ENCODE measurements around the gene PIP5K1C.

PIP5K1C gene

DNA sequence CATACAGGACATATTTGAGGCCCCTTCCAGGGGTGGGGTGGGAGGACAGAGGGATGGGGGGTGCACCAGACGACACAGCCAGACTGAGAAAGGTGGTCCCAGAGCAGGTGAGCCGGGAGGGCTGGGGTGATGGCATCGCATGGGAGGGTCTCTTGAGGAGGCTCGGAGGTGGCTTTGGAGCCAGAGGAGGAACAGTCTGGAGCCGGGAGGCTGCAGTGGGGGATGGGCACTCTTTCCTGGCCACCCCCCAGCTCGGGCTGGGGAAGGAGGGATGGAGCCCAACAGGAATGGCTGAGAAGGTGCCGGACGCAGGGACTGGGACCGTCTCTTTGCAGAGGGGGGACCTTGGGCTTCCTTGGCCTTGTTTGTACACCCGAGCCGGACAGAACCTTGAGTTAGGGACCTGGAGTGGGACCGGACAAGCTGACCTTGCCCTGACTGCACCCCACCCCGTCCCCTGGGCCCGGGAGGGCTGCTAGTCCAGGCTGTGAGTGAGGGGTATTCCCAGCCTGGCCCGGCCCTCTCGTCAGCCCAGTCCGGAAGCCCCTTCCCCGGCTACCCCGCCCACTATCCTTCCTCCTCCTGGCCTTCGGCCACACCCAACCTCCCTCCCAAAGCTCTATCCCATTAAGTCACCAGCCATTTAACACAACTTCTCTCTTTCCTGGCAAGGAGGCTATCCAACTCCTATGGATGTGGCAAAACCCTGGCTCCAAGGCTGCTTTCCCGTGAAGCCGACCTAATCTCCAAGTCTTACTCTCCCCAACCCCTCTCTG lies 92.8 kb downstream of the PIP5K1C start:
- Histone ChIP-seq H3K4me3 (ENCODE audit: low read depth in 1 of 2, low read length in 2 of 2) (no peak overlapping the region), H3K9ac (ENCODE audit: low read depth, low read length) (no peak overlapping the region), H3K4me1 (ENCODE audit: insufficient read depth, low read length) (no peaks in the 10 kb centered on the region), H2AFZ (ENCODE audit: low read depth, low read length) (no peak overlapping the region), H3K27me3 (ENCODE audit: insufficient read depth, low read length, poor library complexity) (no peaks in the 10 kb centered on the region), H4K20me1 (ENCODE audit: insufficient read depth, low read length) (no peaks in the 10 kb centered on the region), H3K4me2 (ENCODE audit: insufficient read depth, low read length) (no peak overlapping the region), H3K36me3 (ENCODE audit: insufficient read depth, low read length) (peaks cover 21% of the 10 kb centered on the region), H3K9me3 (ENCODE audit: insufficient read depth, low read length, severe bottlenecking) (no peaks in the 10 kb centered on the region), H3K79me2 (ENCODE audit: insufficient read depth, low read length) (no peaks in the 10 kb centered on the region), H3K27ac (ENCODE audit: low read length) (no peak overlapping the region)
- DNase-seq = no peak
- TF ChIP-seq EZH2 (IDR thresholded peaks at IDR 0.05; ENCODE audit: borderline replicate concordance, low read depth, low read length, severe bottlenecking) = no peak
- TF ChIP-seq, protein P1, sequence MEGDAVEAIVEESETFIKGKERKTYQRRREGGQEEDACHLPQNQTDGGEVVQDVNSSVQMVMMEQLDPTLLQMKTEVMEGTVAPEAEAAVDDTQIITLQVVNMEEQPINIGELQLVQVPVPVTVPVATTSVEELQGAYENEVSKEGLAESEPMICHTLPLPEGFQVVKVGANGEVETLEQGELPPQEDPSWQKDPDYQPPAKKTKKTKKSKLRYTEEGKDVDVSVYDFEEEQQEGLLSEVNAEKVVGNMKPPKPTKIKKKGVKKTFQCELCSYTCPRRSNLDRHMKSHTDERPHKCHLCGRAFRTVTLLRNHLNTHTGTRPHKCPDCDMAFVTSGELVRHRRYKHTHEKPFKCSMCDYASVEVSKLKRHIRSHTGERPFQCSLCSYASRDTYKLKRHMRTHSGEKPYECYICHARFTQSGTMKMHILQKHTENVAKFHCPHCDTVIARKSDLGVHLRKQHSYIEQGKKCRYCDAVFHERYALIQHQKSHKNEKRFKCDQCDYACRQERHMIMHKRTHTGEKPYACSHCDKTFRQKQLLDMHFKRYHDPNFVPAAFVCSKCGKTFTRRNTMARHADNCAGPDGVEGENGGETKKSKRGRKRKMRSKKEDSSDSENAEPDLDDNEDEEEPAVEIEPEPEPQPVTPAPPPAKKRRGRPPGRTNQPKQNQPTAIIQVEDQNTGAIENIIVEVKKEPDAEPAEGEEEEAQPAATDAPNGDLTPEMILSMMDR (IDR thresholded peaks at IDR 0.05; ENCODE audit: borderline replicate concordance, extremely low read depth, low read length, poor library complexity, severe bottlenecking) = no peak
- ATAC-seq (ENCODE audit: insufficient read depth, low read depth) = no peak

DNA sequence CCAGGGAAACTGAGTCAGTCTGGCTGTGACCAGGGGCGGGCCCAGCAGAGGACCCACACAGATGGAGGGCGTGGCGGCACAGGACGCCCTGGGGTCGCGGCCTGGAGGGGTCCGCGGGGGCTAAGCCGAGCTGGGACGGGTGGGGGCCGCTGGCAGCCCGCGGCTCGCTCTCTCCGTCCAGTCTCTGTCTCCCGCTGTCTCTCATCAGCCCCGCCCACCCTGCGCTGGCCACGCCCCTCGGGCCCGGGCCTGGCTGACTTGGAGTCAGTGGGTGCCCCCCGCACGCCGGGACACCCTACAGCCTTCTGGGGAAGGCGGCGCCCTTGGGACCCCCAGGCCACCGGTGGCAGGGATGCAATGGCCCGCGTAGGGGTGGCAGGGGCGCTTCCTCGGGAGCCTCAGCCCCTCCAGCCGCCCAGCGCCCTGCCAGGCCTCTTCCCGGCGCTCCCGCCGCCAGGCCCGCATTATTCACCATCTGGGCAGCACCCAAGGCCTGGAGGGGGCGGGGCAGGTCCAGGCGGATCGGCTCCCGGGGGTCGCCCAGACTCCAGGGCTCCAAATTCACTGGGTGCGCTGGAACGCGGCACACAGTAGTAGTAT lies 93.5 kb downstream of the PIP5K1C start, which contains the start of gene TBXA2R:
TSS of gene TBXA2R (minus strand) at position 186 of the 600 bp plus-strand sequence. CDS start 6,241 bp downstream, outside the sequence.
- Histone ChIP-seq H2AFZ (ENCODE audit: low read depth, low read length) (no peak within 1 kb of the TSS), H4K20me1 (ENCODE audit: insufficient read depth, low read length) (no peaks in the 10 kb centered on the region), H3K79me2 (ENCODE audit: insufficient read depth, low read length) (no peaks in the 10 kb centered on the region), H3K9ac (ENCODE audit: low read depth, low read length) (no peak within 1 kb of the TSS), H3K4me3 (ENCODE audit: low read depth in 1 of 2, low read length in 2 of 2) (no peak within 1 kb of the TSS), H3K4me1 (ENCODE audit: insufficient read depth, low read length) (no peaks in the 10 kb centered on the region), H3K4me2 (ENCODE audit: insufficient read depth, low read length) (no peak within 1 kb of the TSS), H3K9me3 (ENCODE audit: insufficient read depth, low read length, severe bottlenecking) (no peaks in the 10 kb centered on the region), H3K36me3 (ENCODE audit: insufficient read depth, low read length) (peaks cover 14% of the 10 kb centered on the region), H3K27ac (ENCODE audit: low read length) (no peak within 1 kb of the TSS), H3K27me3 (ENCODE audit: insufficient read depth, low read length, poor library complexity) (no peaks in the 10 kb centered on the region)
- ATAC-seq (ENCODE audit: insufficient read depth, low read depth) (no peak), DNase-seq (no peak)
- TF ChIP-seq, protein P1 (IDR thresholded peaks at IDR 0.05; ENCODE audit: borderline replicate concordance, extremely low read depth, low read length, poor library complexity, severe bottlenecking) = no peak
- no peak for TF ChIP-seq EZH2 (IDR thresholded peaks at IDR 0.05; ENCODE audit: borderline replicate concordance, low read depth, low read length, severe bottlenecking)

DNA sequence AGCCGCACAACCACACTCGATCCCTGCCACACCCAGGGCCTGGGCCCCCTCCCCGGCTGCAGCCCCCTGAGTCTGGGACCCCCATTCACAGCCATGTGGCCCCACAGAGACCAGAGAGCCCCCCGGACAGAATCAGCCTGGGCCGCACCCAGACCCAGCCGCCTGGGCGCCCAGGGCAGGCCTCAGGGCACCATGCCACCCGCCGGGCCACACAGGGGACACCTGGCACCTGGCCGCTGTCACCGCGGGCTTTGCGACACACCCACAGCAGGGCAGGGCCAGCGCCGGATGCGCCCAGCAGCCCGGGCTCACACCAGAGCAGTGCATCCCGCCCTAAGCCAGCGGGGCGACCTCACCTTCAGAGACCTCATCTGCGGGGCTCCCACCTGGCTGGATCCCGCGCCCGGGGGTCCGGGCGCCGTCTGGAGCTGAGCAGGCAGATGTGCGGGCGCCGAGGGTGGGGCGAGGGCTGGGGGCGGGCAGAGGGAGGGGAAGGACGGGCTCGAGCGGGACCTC lies 94.0 kb downstream of the PIP5K1C start:
- Histone ChIP-seq H3K4me1 (ENCODE audit: insufficient read depth, low read length) (no peaks in the 10 kb centered on the region), H4K20me1 (ENCODE audit: insufficient read depth, low read length) (no peaks in the 10 kb centered on the region), H3K4me3 (ENCODE audit: low read depth in 1 of 2, low read length in 2 of 2) (no peak overlapping the region), H2AFZ (ENCODE audit: low read depth, low read length) (no peak overlapping the region), H3K4me2 (ENCODE audit: insufficient read depth, low read length) (no peak overlapping the region), H3K9me3 (ENCODE audit: insufficient read depth, low read length, severe bottlenecking) (no peaks in the 10 kb centered on the region), H3K27ac (ENCODE audit: low read length) (no peak overlapping the region), H3K27me3 (ENCODE audit: insufficient read depth, low read length, poor library complexity) (no peaks in the 10 kb centered on the region), H3K36me3 (ENCODE audit: insufficient read depth, low read length) (peaks cover 9% of the 10 kb centered on the region), H3K79me2 (ENCODE audit: insufficient read depth, low read length) (no peaks in the 10 kb centered on the region), H3K9ac (ENCODE audit: low read depth, low read length) (no peak overlapping the region)
- no peak for ATAC-seq (ENCODE audit: insufficient read depth, low read depth)
- no peak for DNase-seq
- TF ChIP-seq, protein P1 (IDR thresholded peaks at IDR 0.05; ENCODE audit: borderline replicate concordance, extremely low read depth, low read length, poor library complexity, severe bottlenecking) = no peak
- no peak for TF ChIP-seq EZH2 (IDR thresholded peaks at IDR 0.05; ENCODE audit: borderline replicate concordance, low read depth, low read length, severe bottlenecking)
